Measurements from ENCODE around the gene FAIM2.

FAIM2 gene

GRCh38 chr12:49824416-49824815, 79.3 kb downstream of the FAIM2 start:
- DNase-seq (ENCODE audit: low spot score): no peak

GRCh38 chr12:49823951-49824350, 79.7 kb downstream of the FAIM2 start:
- DNase-seq (ENCODE audit: low spot score): no peak

- DNase-seq (ENCODE audit: low spot score): no peak
Observed at GRCh38 chr12:49823350-49823749, 80.3 kb downstream of the FAIM2 start.

DNA sequence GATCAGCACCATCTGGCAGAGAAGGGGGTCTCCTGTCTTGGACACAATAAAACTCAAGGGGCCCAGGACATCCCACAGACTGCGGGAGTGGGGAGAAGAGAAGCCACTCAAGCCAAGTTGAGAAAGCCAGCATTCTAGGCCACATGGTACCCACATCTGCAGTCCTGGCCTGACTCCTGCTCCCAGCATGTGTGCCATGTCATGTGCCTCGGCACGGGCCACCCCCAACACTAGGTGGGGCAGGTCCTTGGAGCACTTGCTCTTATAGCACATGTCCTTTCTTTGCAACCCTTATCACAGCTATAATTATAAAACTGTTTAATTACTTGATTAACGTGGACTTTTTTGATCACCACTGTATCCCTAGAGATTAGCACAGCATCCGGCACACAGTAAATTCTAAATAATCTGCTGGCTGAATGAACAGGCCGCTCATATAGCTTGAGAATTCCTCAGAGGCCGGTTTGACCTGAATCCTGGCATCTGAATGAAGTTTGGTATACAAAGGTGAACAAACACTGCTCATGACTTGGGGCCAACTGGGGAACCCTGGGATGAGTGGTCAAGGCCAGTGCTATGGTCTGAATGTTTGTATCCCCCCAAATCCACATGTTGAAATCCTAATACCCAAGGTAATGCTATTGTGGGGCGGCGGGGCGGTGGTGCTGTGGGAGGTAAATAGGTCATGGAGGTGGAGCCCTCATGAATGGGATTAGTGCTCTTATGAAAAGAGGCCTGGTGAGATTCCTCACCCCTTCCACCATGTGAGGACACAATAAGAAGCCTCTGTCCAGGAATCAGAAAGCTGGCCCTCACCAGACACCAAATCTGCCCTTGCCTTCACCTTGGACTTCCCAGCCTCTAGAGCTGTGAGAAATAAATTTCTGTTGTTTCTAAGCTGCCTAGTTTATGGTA, 82.1 kb downstream of the FAIM2 start:
- no peak for DNase-seq (ENCODE audit: low spot score)

DNA sequence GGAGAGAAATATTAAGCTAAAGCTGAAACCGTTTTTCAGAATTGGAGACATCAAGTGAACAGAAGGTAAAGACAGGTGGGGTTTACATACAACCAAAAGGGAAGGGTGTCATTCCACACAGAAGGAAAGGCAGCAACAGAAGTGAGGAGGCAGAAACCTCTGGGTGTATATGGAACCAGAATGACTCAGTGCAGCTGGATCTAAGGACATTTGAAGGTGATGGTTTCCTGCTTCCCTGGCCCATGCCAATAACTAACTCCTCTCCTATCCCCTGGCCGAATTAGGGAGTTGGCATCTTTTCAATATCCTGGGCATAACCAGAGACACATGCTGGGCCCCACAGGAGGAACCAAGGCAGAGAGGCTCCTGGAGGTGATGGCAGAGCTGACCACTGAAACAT, 83.9 kb downstream of the FAIM2 start:
- no peak for DNase-seq (ENCODE audit: low spot score)

DNA sequence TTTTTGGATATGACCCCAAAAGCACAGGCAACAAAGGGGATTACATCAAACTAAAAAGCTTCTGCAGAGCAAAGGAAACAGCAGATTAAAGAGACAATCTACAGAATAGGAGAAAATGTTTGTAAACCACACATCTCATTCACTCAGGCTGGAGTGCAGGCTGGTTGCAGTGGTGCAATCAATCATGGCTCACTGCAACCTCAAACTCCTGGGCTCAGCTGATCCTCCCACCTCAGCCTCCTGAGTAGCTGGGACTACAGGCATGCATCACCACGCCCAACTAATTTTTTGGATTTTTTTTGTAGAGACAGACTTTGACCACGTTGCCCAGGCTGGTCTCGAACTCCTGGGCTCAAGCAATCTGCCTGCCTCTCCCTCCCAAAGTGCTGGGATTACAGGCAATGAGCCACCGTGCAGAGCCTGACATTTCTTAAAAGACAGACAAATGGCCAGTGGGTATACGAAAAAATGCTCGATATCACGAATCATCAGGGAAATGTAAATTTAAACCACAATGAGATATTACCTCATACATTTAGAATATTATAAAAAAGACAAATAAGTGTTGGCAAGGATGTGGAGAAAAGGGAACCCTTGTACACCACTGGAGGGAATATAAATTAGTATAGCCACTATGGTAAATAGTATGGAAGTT, 85.3 kb downstream of the FAIM2 start:
- no peak for DNase-seq (ENCODE audit: low spot score)
